HG02588 (cell line): ENCODE results near the gene PLXNB3.
"Not testable (repeated sequence)": the region's sequence is repeated elsewhere in the genome, so short reads cannot be mapped to it uniquely, and the experiment has no call there.

Experiments used
- ATAC-seq: cut with Tn5 transposase; IDR thresholded peaks from one replicate; pipeline ENCODE4 v1.9.1; 2021; ENCODE audit warnings: mild to moderate bottlenecking, moderate library complexity; ENCODE audit not compliant: unreplicated experiment

The PLXNB3 gene

GRCh38 chrX:153806999-153807575 lies 43.0 kb downstream of the PLXNB3 start:
- ATAC-seq: no peak

- ATAC-seq: no peak
Measured at GRCh38 chrX:153807976-153808375, 43.9 kb downstream of the PLXNB3 start.

GRCh38 chrX:153812220-153812619 lies 48.2 kb downstream of the PLXNB3 start:
- no peak for ATAC-seq

- no peak for ATAC-seq
Measured at GRCh38 chrX:153813161-153813560, 49.1 kb downstream of the PLXNB3 start.

- no peak for ATAC-seq
Measured at GRCh38 chrX:153814591-153815315, 50.7 kb downstream of the PLXNB3 start.

- ATAC-seq: no peak
Measured at GRCh38 chrX:153816831-153817690, 53.0 kb downstream of the PLXNB3 start.

GRCh38 chrX:153818064-153818463 lies 54.0 kb downstream of the PLXNB3 start:
- ATAC-seq: not testable (repeated sequence)

GRCh38 chrX:153818571-153819383 lies 54.7 kb downstream of the PLXNB3 start:
- no peak for ATAC-seq

- ATAC-seq: no peak
Measured at GRCh38 chrX:153819384-153820040, 55.5 kb downstream of the PLXNB3 start.

GRCh38 chrX:153820601-153821000 lies 56.6 kb downstream of the PLXNB3 start:
- no peak for ATAC-seq

- ATAC-seq: no peak
Measured at GRCh38 chrX:153821066-153821465, 57.0 kb downstream of the PLXNB3 start.

GRCh38 chrX:153824348-153824747 lies 60.3 kb downstream of the PLXNB3 start:
- ATAC-seq: no peak

GRCh38 chrX:153825042-153825441 lies 61.0 kb downstream of the PLXNB3 start:
- no peak for ATAC-seq
